A549 (cell line): ENCODE data around the gene CCDC90B.

Experiments used
- EP300 ChIP-seq, 2 experiments: fragments of >200 bp; sonication (Bioruptor Twin); formaldehyde crosslinking; IDR thresholded peaks; 2 replicates in 1 of 2; 3 replicates in 1 of 2; pipeline ENCODE4 v1.6.1; 2016 to 2017
- JUN ChIP-seq, 2 experiments: fragments of >200 bp; sonication (Bioruptor Twin); formaldehyde crosslinking; IDR thresholded peaks; 2 replicates in 1 of 2; 3 replicates in 1 of 2; pipeline ENCODE4 v1.6.1; 2016 to 2017
- POLR2A ChIP-seq: IDR thresholded peaks from 2 replicates; pipeline ENCODE4 v1.6.1; 2012; ENCODE audit warnings: mild to moderate bottlenecking, low read length
- POLR2AphosphoS2 ChIP-seq: conservative IDR thresholded peaks from 2 replicates; pipeline ENCODE4 v1.6.1; 2012; ENCODE audit warnings: low read length, improper control_type of control experiment, inconsistent platforms
- TP53 ChIP-seq: fragments of 250-450 bp; sonication (Bioruptor Pico); IDR thresholded peaks from 2 replicates; pipeline ENCODE4 v1.5.0; 2021; ENCODE audit warnings: mild to moderate bottlenecking, moderate library complexity
- TF ChIP-seq, protein P1 (sequence below): fragments of 450-650 bp; IDR thresholded peaks from 2 replicates; pipeline ENCODE4 v1.6.1; 2014; ENCODE audit warnings: antibody characterized with exemption
- TF ChIP-seq, protein P2 (sequence below): fragments of >200 bp; sonication (Bioruptor Twin); formaldehyde crosslinking; IDR thresholded peaks from 3 replicates; pipeline ENCODE4 v1.5.1; 2016
- TF ChIP-seq, protein P3 (sequence below): IDR thresholded peaks from 2 replicates; pipeline ENCODE4 v1.6.1; 2012

DNA sequence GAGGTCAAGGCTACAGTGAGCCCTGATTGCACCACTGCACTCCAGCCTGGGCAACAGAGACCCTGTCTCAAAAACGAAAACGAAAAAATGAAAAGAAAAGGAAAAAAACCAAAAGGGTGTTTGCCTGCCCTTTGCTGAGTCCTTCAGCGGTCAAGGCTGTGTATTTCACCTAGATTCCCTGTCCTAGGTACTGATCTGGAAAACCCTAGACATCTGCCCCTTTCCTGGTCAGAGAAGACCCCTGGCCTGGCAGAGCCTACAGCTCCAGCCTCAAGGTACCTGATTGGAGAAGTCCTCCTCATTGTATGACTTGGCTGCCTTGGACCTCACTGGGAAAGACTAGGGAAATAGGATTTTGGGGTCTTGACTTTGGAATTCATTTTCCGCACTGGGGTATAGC lies 8.0 kb upstream of the CCDC90B start:
- TF ChIP-seq, protein P1, sequence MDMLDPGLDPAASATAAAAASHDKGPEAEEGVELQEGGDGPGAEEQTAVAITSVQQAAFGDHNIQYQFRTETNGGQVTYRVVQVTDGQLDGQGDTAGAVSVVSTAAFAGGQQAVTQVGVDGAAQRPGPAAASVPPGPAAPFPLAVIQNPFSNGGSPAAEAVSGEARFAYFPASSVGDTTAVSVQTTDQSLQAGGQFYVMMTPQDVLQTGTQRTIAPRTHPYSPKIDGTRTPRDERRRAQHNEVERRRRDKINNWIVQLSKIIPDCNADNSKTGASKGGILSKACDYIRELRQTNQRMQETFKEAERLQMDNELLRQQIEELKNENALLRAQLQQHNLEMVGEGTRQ: no peak
- TF ChIP-seq, protein P2, sequence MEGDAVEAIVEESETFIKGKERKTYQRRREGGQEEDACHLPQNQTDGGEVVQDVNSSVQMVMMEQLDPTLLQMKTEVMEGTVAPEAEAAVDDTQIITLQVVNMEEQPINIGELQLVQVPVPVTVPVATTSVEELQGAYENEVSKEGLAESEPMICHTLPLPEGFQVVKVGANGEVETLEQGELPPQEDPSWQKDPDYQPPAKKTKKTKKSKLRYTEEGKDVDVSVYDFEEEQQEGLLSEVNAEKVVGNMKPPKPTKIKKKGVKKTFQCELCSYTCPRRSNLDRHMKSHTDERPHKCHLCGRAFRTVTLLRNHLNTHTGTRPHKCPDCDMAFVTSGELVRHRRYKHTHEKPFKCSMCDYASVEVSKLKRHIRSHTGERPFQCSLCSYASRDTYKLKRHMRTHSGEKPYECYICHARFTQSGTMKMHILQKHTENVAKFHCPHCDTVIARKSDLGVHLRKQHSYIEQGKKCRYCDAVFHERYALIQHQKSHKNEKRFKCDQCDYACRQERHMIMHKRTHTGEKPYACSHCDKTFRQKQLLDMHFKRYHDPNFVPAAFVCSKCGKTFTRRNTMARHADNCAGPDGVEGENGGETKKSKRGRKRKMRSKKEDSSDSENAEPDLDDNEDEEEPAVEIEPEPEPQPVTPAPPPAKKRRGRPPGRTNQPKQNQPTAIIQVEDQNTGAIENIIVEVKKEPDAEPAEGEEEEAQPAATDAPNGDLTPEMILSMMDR: no peak
- TF ChIP-seq EP300 (IDR thresholded peaks at IDR 0.05) (no peak), JUN (IDR thresholded peaks at IDR 0.05) (no peak), POLR2AphosphoS2 (no peak), TP53 (no peak), POLR2A (no peak)
- TF ChIP-seq, protein P3, sequence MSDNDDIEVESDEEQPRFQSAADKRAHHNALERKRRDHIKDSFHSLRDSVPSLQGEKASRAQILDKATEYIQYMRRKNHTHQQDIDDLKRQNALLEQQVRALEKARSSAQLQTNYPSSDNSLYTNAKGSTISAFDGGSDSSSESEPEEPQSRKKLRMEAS: no peak
